Measurements from ENCODE around the gene CPED1.
"Not testable (repeated sequence)": the region's sequence is repeated elsewhere in the genome, so short reads cannot be mapped to it uniquely, and the experiment has no call there.

CPED1 gene

DNA sequence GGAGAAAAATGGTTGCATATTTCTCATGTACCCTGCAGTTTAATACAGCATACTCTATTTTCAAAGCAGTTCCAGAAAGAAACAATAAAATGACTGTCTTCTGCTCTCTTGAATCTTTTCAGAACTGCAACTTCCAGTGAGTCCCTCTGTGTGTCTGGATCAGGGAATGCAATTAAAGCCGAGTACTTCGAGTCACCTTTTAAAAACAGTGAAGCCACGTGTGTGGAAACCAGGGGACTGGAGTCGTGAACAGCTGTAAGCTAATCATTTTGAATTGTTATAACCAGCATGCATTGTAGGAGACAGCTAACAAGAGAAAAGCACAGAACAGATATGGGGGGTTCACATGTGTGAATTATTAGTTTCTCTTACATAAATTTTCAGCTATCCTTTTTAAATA lies 109.1 kb downstream of the CPED1 start:
- DNase-seq (ENCODE audit: low read depth): no peak

DNA sequence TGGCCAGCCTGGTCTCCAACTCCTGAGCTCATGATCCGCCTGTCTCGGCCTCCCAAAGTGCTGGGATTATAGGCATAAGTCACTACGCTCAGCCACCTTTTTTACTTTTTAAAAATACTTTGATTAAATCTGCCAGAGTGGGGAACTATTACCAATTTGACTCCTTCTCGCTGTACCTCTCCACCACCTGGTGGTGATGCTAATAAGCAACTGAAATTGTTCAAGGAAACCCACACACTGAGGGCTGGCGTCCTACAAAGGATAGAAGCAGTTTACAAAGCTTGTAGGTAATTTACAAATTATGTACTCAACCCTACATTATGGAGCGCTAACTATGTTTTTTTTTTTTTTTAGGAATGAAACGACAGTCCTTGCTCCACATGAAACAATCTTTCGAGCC lies 111.1 kb downstream of the CPED1 start:
- DNase-seq (ENCODE audit: low read depth): no peak

DNA sequence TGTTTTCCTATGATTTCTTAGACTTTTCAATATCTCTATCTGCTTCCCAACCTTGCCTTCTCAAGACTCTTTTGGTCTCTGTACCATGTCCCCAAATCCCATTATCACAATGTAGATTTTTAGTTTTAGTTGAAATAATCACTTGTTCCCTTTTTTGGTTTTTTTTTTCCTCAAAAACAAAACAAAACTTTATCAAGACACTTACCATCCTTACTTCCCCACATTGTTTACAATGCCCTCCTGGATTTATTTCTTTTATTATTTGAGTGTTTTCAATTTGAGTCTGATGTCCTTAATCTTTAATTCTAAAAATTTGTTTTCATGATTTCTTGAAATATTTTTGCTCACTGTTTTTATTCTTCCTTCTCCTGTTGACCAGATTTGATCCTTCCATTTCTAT lies 112.6 kb downstream of the CPED1 start:
- DNase-seq (ENCODE audit: low read depth): no peak

DNA sequence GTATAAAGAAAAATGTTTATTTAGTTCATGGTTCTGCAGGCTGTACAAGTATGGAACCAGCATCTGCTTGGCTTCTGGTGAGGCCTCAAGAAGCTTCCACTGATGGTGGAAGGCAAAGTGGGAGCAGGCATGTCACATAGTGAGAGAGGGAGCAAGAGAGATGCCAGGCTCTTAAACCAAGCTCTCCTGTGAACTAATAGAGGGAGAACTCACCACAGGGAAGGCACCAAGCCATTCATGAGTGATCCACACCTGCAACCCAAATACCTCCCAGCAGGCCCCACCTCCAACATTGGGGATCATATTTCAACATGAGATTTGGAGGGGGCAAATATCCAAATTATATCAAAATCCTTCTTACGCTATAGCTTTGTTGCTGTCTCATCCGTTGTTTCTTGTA lies 113.1 kb downstream of the CPED1 start:
- DNase-seq (ENCODE audit: low read depth): no peak

DNA sequence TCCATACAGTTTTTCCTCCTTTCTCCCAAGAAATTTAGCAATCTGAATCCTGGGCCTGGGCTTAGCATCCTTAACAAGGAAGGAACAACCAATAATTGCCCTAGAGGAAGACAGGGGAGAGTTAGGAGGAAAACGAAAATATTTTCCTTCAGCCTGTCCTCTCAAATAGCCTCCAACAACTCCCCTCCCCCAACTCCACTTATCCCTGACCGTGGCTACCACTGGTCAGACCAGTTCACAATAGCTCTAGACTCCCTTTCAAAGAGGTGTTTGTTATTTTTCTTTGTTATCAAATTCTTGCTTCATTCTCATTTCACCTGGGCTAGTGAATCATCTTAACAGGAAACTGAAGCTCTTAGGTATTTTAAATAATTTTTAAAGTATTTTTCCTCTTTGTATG lies 114.1 kb downstream of the CPED1 start:
- no peak for DNase-seq (ENCODE audit: low read depth)

DNA sequence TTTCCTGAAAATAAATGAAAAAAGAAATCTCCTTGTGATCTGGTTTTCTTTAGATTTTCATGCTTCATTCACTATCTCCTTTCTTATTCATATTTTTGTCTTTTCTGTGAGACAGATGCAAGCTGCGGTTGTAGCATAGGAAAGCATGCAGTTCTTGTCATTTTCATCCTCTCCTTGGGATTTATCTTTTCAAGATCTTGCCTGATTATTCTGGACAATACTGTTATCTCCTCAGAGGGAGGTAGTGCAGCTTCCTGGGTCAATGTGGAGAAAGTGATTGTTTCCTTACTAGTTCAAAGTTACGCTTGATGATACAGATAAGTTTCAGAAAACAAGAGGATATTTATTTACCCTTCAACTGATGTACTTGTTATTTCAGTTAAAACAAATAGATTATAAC lies 114.6 kb downstream of the CPED1 start:
- DNase-seq (ENCODE audit: low read depth): no peak

DNA sequence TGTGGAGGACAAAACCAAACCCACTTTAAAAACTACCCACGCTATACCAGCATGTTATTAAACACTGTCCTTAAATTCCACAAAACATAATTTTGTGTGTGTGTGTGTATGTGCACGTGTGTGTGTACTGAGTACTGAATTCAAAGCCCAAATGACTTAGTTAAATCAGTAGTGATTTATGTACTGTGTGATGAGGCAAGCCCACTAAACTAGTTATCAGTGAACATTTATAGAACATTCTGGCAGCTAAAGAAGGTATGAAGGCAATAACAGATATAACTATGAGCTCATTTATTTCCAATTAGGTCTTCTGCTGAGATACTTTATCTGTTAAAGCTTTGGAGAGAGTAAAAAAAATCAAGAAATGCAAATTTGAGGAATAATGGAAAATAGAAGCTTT lies 115.1 kb downstream of the CPED1 start:
- no peak for DNase-seq (ENCODE audit: low read depth)

DNA sequence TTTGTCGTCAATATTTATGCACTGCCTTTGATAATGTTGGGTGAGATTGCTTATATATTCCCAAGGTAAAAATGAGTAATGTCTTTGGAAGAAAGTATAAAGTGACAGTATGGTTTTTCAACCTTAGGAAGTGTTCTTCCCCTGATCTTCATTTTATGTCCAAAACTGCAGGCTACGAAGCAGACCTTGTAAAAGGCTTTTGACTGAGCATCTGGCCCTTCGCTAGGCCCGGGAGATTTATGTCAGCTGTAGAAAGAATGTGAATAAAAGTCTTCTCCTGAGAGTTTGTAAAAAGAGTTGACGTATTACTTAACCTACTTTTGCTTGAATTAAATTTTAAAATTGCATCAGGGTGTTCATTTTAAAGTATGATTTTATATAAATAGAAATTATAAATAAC lies 116.8 kb downstream of the CPED1 start:
- DNase-seq (ENCODE audit: low read depth): no peak

DNA sequence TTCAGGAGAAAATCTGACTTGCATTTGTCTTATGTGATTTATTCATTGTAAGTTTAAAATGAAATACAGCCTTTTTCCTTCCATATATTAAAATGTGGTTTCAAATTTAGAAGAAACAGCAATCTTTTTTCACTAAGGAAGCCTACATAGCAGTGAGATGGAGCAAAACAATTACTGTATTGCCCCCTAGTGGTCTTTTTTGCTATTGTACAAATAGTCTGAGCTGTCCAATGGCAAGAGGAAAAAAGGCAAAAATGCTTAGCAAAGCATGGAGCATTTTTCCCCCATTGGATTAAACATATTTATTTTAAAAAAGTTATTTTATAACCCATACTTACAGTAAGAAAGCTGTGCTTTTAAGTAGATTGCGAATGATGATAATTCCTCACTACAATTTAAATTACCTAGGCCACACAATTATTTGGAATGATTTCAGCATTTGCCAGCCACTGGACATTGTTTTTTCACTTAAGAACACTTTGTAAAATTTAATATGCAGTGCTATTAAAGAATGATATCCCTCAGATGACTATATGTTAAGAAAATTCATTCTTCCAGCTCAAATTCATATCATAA lies 119.5 kb downstream of the CPED1 start:
- peak; percentile 64 for DNase-seq (ENCODE audit: low read depth)

DNA sequence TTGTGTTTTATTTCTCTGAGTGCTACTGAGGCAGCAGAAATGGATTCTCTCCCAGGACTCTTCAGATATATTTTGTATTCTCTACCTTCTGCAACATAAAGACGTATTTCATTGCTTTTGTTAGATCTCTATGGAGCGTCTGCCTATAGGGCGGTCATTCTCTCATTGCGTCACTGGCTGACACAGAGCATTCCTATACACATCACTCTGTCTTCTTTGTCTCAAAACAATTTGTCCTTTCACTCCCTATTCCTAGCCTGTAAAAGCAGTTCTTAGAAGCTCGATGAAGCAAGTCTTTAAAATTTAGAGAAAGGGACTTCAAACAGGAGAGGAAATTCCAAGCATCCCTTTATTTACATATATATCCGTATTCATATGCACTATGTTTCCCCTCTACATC lies 120.6 kb downstream of the CPED1 start:
- no peak for DNase-seq (ENCODE audit: low read depth)

DNA sequence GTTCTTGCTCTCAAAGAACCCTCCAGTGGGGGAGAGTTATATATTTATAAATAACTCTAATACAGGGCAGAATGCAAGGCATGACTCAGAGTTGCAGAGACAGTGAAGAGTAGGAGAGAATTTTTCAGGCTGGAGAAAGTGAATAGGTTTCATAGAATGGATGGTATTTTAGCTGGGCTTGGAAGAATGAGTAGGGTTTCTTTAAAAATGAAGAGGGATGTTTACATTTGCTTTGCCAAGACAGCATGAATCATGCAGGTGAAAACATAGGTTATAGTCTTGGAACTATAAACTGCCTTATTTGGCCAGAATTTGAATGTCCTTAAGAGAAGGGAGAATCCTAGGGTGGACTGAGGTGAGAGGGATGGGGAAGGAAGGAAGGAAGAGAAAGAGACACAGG lies 124.8 kb downstream of the CPED1 start:
- no peak for DNase-seq (ENCODE audit: low read depth)

DNA sequence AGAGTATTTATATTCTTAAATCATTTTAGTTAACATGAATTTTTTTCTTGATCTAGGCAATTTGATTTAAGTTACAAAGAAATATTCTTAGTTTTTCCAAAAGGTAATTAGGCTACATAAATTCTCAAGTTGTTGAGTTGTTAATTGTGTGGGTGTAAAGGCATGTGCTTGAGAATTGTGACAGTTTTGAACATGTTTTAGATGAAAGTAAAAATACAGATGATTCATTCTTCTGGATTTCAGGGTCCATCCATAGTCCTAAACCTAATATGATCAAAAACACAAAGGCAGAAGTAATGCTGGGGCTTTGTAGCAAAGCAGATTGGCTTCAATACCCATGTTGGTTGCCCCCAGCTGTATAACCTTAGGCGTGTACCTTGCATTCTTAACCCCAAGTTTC lies 127.9 kb downstream of the CPED1 start:
- no peak for DNase-seq (ENCODE audit: low read depth)

DNA sequence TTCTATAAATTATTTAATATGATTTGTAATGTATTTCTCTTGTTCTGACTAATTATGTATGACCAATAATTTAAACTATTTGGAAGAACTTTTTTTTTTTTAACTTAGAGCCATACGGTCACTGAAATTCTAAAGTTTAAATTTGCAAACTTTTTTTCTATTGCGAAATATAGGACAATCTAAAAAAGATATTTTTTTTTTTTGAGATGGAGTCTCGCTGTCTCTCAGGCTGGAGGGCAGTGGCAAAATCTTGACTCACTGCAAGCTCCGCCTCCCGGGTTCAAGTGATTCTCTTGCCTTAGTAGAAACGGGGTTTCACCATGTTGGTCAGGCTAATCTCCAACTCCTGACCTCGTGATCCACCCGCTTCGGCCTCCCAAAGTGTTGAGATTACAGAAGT lies 130.5 kb downstream of the CPED1 start:
- DNase-seq (ENCODE audit: low read depth): no peak

DNA sequence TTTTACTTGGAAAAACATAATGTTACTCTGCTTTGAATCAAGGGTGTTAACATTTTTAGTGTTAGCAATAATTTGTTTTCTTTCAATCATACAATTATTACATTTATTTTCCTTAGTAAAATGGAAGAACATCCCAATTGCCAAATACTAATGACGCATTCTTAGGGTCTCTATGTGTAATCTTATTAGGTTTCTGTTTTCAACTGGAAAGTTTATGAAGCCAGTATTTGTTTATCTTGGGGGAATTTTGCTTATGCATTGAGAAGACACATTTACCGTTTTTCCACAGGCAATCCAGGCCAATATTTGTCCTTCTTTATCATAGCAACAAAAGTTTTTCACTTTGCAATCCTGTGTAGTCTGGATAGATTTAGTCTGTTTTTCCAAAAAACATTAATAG lies 134.5 kb downstream of the CPED1 start:
- peak; percentile 71 for DNase-seq (ENCODE audit: low read depth)

DNA sequence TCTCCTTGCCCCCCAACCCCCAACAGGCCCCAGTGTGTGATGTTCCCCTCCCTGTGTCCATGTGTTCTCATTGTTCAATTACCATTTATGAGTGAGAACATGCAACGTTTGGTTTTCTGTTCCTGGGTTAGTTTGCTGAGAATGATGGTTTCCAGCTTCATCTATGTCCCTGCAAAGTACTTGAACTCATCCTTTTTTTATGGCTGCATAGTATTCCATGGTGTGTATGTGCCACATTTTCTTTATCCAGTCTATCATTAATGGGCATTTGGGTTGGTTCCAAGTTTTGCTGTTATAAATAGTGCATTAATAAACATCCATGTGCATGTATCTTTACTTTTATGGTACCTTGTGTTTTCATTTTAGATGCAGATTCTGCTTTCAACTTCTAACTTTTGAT lies 136.9 kb downstream of the CPED1 start:
- DNase-seq (ENCODE audit: low read depth): not testable (repeated sequence)

DNA sequence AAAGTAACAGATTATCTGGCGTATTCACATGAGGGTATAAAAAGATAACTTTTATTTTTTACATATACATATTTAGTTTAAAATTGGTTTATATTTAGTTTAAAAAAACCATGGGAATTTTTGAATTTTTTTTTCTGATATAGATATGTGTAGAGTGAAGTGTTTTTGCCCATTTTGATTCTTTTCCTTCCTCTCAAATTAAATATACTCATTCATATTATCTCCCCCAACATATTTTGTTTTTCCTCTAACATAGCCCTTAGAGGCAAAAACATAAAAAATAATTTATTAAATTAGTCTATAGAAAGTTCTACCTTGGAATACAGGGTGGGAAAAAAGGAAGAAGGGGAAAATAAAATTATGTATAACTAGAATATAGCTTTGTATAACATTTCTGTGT lies 137.7 kb downstream of the CPED1 start:
- no peak for DNase-seq (ENCODE audit: low read depth)

DNA sequence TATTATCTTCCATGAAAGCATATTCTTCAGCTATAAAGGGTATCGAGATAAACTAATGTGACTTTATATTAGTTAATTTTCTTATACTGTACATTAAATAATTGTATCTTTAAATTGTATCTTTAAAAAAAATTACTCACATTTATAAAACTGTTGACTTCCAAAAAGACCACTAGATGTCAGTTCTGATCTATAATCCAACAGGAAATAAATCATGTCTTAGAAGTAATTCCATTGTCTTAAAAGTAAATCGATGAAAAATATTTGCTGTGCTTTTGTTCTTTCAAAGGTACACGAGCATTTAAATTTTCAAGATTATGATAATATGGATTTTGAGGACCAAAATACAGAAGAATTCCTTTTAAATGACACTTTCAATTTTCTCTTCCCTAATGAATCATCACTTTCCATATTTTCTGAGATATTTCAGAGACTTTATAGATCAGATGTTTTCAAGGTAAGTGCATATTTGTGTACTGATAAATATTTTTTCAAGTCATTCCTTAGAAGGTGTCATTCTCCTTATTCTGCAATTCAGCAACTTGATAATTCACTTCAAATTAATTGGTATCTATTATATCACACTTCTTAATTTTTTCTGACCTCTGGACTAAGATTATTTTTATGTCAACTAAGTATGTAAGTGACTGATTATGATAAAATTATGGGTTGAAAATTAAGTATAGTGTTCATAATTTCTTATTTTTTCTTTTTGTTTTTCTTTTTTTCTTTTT lies 138.5 kb downstream of the CPED1 start:
- DNase-seq (ENCODE audit: low read depth): peak; percentile 36

DNA sequence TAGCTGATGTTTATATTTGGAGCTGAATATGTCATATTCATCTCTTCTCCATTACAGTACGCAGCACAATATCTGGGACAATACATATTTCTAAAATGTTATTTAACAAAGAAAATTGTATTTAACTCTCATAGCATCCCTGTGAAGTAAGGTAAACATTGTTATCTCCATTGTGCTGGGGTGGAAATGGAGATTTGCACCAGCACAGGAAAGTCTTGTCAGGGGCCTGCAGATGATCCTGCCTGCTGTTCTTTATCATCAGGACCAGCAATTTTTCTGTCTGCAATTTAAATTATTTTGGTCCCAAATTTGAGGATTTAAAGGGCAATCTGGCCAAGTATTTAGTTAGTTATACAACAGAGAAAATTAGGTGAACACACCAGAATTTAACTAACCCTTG lies 144.4 kb downstream of the CPED1 start:
- DNase-seq (ENCODE audit: low read depth): no peak

DNA sequence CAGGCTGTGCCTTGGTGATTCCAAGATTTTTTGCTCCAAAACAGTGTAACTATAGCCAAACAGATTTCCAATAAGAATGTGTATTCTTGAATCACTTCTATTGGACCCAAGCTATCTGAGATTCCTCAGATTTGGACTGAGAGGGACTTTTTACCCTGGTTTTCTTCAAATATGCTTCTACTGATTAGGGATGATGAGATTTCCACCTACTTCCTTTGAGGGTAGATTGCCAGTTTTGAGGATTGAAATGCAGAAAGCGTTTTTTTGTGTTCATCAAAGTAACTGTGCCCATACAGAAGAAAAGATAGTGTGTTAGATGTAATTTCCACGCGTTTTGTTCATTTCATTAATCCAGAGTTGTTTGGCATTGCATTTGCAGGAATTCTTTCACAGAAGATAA lies 144.9 kb downstream of the CPED1 start:
- DNase-seq (ENCODE audit: low read depth): no peak

DNA sequence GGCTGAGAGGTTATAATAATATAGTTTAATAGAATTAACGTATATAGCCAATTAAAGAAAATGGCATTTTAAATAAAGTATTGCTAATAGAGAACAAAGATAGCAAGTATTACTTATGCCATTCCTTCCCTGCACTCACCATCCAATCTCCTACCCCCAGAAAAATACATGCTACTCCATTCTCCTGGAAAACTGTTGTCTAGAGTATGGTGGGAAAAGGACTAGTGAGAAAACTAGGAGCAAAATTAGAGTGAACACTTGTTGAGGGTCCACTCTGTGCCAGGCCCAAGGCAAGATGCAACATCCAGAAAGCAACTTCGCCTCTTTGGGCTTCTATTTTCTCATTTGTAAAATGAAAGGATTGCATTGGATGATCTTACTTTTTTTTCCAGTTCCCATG lies 149.1 kb downstream of the CPED1 start:
- no peak for DNase-seq (ENCODE audit: low read depth)

DNA sequence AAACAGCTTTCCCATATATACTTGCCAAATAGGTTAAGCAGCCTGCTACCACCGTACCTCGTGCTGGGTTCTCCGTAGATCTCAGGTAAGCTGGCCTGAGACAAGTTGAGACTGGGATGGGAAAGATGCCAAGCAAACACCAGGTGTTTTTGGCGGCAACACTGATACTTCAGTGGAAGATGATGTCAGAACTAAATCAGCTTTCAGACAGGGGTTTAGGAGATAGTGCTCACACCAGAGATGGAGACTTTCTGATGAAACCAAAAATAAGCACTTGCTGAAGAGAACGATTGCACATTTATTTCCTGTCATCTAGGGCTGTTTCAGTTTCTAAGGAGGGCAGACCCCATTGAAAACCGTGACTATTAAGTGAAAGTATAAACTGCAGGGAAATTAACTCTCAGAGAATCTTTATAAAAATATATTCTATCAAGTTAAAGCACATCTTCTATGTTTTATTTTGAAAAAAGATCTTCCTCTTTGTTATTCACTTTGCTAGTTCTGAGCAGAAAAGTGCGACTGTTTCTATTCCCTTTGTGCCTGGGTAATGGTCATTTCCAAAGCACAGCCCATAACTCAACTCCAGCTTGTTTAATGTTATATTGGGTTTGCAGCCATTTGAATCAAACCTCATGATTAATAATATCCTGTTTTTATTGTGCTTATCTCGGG lies 149.9 kb downstream of the CPED1 start:
- DNase-seq (ENCODE audit: low read depth): no peak

DNA sequence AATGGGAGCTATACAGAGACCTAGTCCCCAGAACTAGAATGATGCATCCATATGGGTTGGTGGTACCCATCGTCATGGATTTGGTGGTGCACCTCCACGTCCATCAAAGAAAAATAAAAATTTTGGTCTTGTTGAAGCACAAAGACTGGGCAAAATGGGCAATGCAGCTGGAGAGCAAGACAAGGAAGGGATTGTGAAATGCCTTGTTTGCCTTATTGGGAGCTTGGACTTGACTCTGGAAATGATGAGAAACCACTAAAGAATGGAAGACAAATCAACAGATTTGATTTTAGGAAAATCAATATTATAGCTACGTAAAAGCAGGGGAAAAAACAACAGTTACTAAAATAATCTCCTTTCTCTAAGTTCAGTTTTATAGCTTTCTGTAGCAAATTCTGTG lies 150.9 kb downstream of the CPED1 start:
- DNase-seq (ENCODE audit: low read depth): peak; percentile 54

DNA sequence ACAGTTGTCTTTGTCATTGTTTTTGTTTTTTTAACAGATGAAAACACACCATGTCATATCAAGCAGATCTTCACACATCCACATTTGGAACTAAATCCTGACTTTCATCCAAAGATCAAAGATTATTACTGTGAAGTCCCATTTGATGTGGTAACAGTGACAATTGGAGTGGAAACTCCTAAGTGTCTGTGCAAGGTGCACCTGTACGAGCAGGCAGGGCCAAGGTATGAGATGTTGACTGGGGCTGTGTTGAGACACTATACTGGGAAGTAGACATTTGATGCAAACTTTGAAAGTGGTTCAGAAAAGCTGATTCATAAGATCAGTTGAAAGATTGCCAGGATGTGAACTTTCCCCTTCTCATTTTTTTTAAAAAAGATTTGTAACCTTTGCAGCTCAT lies 152.3 kb downstream of the CPED1 start:
- peak; percentile 13 for DNase-seq (ENCODE audit: low read depth)

DNA sequence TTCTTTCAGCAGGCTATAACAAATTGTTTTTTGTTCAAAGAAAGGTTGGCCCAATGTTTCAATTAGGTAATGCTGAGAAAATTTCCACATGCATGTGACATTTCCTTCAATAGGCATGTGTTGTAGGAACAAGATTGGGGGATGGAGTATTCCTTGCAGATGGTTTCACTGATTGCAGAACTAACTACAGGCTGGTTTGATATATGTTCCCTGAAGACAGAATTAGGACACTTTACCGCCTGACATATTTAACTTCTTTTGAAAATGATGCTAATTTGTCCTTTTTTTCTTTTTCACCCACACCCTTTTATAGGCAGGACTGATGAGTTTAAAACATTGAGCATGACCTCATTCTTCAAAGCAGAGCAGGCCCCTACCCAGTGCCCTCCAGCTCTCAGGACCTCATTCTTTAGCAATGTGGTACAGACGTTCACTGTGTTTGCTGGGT lies 163.3 kb downstream of the CPED1 start:
- DNase-seq (ENCODE audit: low read depth): no peak
